ENCODE results near the gene STRIP2. TPM values are rescaled to one million over a fixed set of nuclear protein-coding genes. Genes with fewer than 3 reads are reported as not detected.

Gene STRIP2
- total RNA-seq, 1 experiment from 2014 or later: 9.9 TPM

- Histone ChIP-seq H2BK12ac (ENCODE audit: insufficient read length, low read depth, low read length) (no peak overlapping the region), H3K4ac (ENCODE audit: low read depth, low read length) (no peak overlapping the region), H3K18ac (ENCODE audit: insufficient read length, low read depth, low read length) (no peak overlapping the region), H2AFZ (ENCODE audit: low read length) (no peak overlapping the region), H2BK5ac (ENCODE audit: insufficient read length, low read length) (no peak overlapping the region), H3K79me1 (ENCODE audit: insufficient read depth, low read depth, low read length, poor library complexity, severe bottlenecking) (no peaks in the 10 kb centered on the region), H2AK5ac (ENCODE audit: insufficient read length, low read length) (no peak overlapping the region), H3K56ac (ENCODE audit: insufficient read length, low read depth, low read length) (no peak overlapping the region), H3K9ac (ENCODE audit: extremely low read depth, insufficient read length, low read length) (no peak overlapping the region), H3K79me2 (ENCODE audit: insufficient read depth, low read length) (no peaks in the 10 kb centered on the region), H3T11ph (ENCODE audit: low read length) (no peak overlapping the region), H3K4me2 (ENCODE audit: insufficient read depth, insufficient read length, low read length) (no peak overlapping the region), H3K14ac (ENCODE audit: insufficient read depth, low read length) (no peak overlapping the region), H2BK15ac (ENCODE audit: low read depth, low read length) (no peak overlapping the region), H4K20me1 (ENCODE audit: control insufficient read depth, insufficient read depth, insufficient read length) (no peaks in the 10 kb centered on the region), H3K23ac (ENCODE audit: insufficient read length, low read depth, low read length) (no peak overlapping the region), H3K9me3 (ENCODE audit: control insufficient read depth, low read depth, low read length) (no peaks in the 10 kb centered on the region), H2BK120ac (ENCODE audit: low read depth, low read length, poor library complexity, severe bottlenecking) (no peak overlapping the region), H3K27me3 (ENCODE audit: insufficient read depth, low read length) (no peaks in the 10 kb centered on the region), H4K8ac (replicated peaks; ENCODE audit: insufficient read length, low read depth, low read length) (no peak overlapping the region), H3K23me2 (ENCODE audit: insufficient read length, low read depth, low read length, poor library complexity, severe bottlenecking) (no peaks in the 10 kb centered on the region), H4K5ac (ENCODE audit: insufficient read length, low read depth, low read length) (no peak overlapping the region), H4K91ac (ENCODE audit: insufficient read length, low read depth, low read length) (no peak overlapping the region), H3K27ac (ENCODE audit: insufficient read length, low read depth, low read length) (no peak overlapping the region), H3K4me1 (ENCODE audit: insufficient read depth, low read length) (peaks cover under 1% of the 10 kb centered on the region; the same call in 1 of the 2 replicates), H2BK20ac (ENCODE audit: low read depth, low read length, poor library complexity, severe bottlenecking) (no peak overlapping the region)
- H3K9me3 Mint-ChIP-seq: no peaks in the 10 kb centered on the region; a peak in 1 of 5 replicates
- DNase-seq: no peak
- peaks cover 4% of the 10 kb centered on the region for H3K27me3 Mint-ChIP-seq (ENCODE audit: low read depth)
- TF ChIP-seq, protein P1, sequence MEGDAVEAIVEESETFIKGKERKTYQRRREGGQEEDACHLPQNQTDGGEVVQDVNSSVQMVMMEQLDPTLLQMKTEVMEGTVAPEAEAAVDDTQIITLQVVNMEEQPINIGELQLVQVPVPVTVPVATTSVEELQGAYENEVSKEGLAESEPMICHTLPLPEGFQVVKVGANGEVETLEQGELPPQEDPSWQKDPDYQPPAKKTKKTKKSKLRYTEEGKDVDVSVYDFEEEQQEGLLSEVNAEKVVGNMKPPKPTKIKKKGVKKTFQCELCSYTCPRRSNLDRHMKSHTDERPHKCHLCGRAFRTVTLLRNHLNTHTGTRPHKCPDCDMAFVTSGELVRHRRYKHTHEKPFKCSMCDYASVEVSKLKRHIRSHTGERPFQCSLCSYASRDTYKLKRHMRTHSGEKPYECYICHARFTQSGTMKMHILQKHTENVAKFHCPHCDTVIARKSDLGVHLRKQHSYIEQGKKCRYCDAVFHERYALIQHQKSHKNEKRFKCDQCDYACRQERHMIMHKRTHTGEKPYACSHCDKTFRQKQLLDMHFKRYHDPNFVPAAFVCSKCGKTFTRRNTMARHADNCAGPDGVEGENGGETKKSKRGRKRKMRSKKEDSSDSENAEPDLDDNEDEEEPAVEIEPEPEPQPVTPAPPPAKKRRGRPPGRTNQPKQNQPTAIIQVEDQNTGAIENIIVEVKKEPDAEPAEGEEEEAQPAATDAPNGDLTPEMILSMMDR (conservative IDR thresholded peaks at IDR 0.05): no peak
- peak overlapping the region in 2 of 3 experiments; percentile 53 to 63; a peak in 4 of 7 replicates for H3K27ac Mint-ChIP-seq
- H3K4me3 Mint-ChIP-seq: no peak overlapping the region
- no CpG with 5 or more reads among the region's 4 CpGs for WGBS (ENCODE audit: extremely low coverage, insufficient read length, low lambda C conversion rate)
- H3K36me3 Mint-ChIP-seq (ENCODE audit: insufficient read depth in 1 of 3, low read depth in 3 of 3): no peaks in the 10 kb centered on the region; a peak in 1 of 7 replicates
- H3K4me1 Mint-ChIP-seq: peaks cover 33 to 35% of the 10 kb centered on the region in 2 experiments
Observed at GRCh38 chr7:129514683-129515082, 80.5 kb downstream of the STRIP2 start.
